Liver (tissue), 9 donors: ENCODE data around the gene ANP32D. TPM values are rescaled to one million over a fixed set of nuclear protein-coding genes. Genes with fewer than 3 reads are reported as not detected.
"Not testable (repeated sequence)": the region's sequence is repeated elsewhere in the genome, so short reads cannot be mapped to it uniquely, and the experiment has no call there.

Experiments used
- DNase-seq: peaks from one replicate; pipeline ENCODE4 v3.0.0-alpha.2; 2017; ENCODE audit warnings: low spot score
- H3K27ac ChIP-seq, 2 donors: one replicate each; pipeline ENCODE4 v1.7.0; 2013; ENCODE audit warnings: inconsistent platforms in 2 of 2, low read length in 2 of 2, control low read depth in 1 of 2, low read depth in 1 of 2, mild to moderate bottlenecking in 1 of 2
- H3K27me3 ChIP-seq, 4 donors: one replicate each; pipeline versions ENCODE4 v1.6.1 to v1.7.0; 2013; ENCODE audit warnings: low read length in 3 of 4, inconsistent platforms in 1 of 4, mild to moderate bottlenecking in 1 of 4, moderate library complexity in 1 of 4; ENCODE audit not compliant: control insufficient read depth in 4 of 4, insufficient read depth in 4 of 4
- H3K36me3 ChIP-seq, 4 donors: one replicate each; pipeline versions ENCODE4 v1.6.1 to v1.7.0; 2013; ENCODE audit warnings: low read length in 3 of 4, mild to moderate bottlenecking in 3 of 4, low read depth in 1 of 4, moderate library complexity in 1 of 4; ENCODE audit not compliant: control insufficient read depth in 4 of 4, insufficient read depth in 3 of 4
- H3K4me1 ChIP-seq, 4 donors: one replicate each; pipeline versions ENCODE4 v1.6.1 to v1.7.0; 2013; ENCODE audit warnings: low read length in 3 of 4, mild to moderate bottlenecking in 3 of 4, moderate library complexity in 1 of 4; ENCODE audit not compliant: control insufficient read depth in 4 of 4, insufficient read depth in 4 of 4
- H3K4me3 ChIP-seq, 3 donors: one replicate each; pipeline versions ENCODE4 v1.6.1 to v1.7.0; 2013; ENCODE audit warnings: low read length in 3 of 3, control low read depth in 1 of 3, low read depth in 1 of 3, mild to moderate bottlenecking in 1 of 3
- H3K9ac ChIP-seq, 2 donors: one replicate each; pipeline ENCODE4 v1.7.0; 2013; ENCODE audit warnings: low read length in 2 of 2, mild to moderate bottlenecking in 2 of 2, moderate library complexity in 2 of 2, control low read depth in 1 of 2, low read depth in 1 of 2
- H3K9me3 ChIP-seq, 4 donors: one replicate each; pipeline versions ENCODE4 v1.6.1 to v1.7.0; 2013; ENCODE audit warnings: low read length in 3 of 4; ENCODE audit not compliant: control insufficient read depth in 4 of 4
- EGR1 ChIP-seq, 2 donors: IDR thresholded peaks; 2 replicates each; pipeline ENCODE4 v1.6.1; 2016 to 2018; ENCODE audit warnings: antibody characterized with exemption in 2 of 2, low read depth in 2 of 2
- FOXA1 ChIP-seq: IDR thresholded peaks from 2 replicates; pipeline ENCODE4 v1.6.1; 2016; ENCODE audit warnings: antibody characterized with exemption
- FOXA2 ChIP-seq: IDR thresholded peaks from 2 replicates; pipeline ENCODE4 v1.6.1; 2016; ENCODE audit warnings: antibody characterized with exemption
- GABPA ChIP-seq, 2 donors: IDR thresholded peaks in 1 of 2; conservative IDR thresholded peaks in 1 of 2; 2 replicates each; pipeline ENCODE4 v1.6.1; 2016; ENCODE audit warnings: antibody characterized with exemption in 2 of 2, mild to moderate bottlenecking in 1 of 2, moderate library complexity in 1 of 2
- HNF4A ChIP-seq, 2 donors: conservative IDR thresholded peaks; 2 replicates each; pipeline ENCODE4 v1.6.1; 2016; ENCODE audit warnings: antibody characterized with exemption in 2 of 2, mild to moderate bottlenecking in 2 of 2
- HNF4G ChIP-seq: IDR thresholded peaks from 2 replicates; pipeline ENCODE4 v1.6.1; 2016; ENCODE audit warnings: antibody characterized with exemption
- JUND ChIP-seq, 2 donors: IDR thresholded peaks; 2 replicates each; pipeline ENCODE4 v1.6.1; 2016; ENCODE audit warnings: antibody characterized with exemption in 2 of 2
- NR2F2 ChIP-seq: IDR thresholded peaks from 2 replicates; pipeline ENCODE4 v1.6.1; 2016; ENCODE audit warnings: antibody characterized with exemption
- RAD21 ChIP-seq, 2 donors: IDR thresholded peaks; 2 replicates each; pipeline ENCODE4 v1.6.1; 2016; ENCODE audit warnings: antibody characterized with exemption in 2 of 2, mild to moderate bottlenecking in 2 of 2
- RXRA ChIP-seq, 2 donors: IDR thresholded peaks; 2 replicates each; pipeline ENCODE4 v1.6.1; 2017 to 2018; ENCODE audit warnings: antibody characterized with exemption in 2 of 2, mild to moderate bottlenecking in 1 of 2
- SP1 ChIP-seq: IDR thresholded peaks from 2 replicates; pipeline ENCODE4 v1.6.1; 2018; ENCODE audit warnings: antibody characterized with exemption, mild to moderate bottlenecking
- TAF1 ChIP-seq: conservative IDR thresholded peaks from 2 replicates; pipeline ENCODE4 v1.6.1; 2016; ENCODE audit warnings: antibody characterized with exemption, mild to moderate bottlenecking
- YY1 ChIP-seq: IDR thresholded peaks from 2 replicates; pipeline ENCODE4 v1.6.1; 2016; ENCODE audit warnings: antibody characterized with exemption, mild to moderate bottlenecking
- WGBS: extraction: QIAGEN DNeasy Blood & Tissue Kit; methylation state at CpG from one replicate; pipeline ENCODE4 v1.1.7; 2013; 5-methylcytosine and 5-hydroxymethylcytosine counted together
- polyA plus RNA-seq, 2 donors: library from polyadenylated mRNA; stranded (reverse) in 1 of 2; unstranded in 1 of 2; fragments of 200-250 nt in 1 of 2; fragments of >200 nt in 1 of 2; fragmentation: Nextera tagmentation in 1 of 2; extraction: Ambion mirVana in 1 of 2; gene quantifications; one replicate each; pipeline versions ENCODE4 v1.2.1 to v1.2.3, GENCODE V29; 2013 to 2015
- total RNA-seq, 2 donors: library from RNA; depleted of rRNA; stranded (reverse); fragments of >200 nt; gene quantifications; one replicate each; pipeline ENCODE4 v1.2.3, GENCODE V29; 2014
- TF ChIP-seq, protein P1 (sequence below): IDR thresholded peaks from 2 replicates; pipeline ENCODE4 v1.6.1; 2016; ENCODE audit warnings: antibody characterized with exemption, mild to moderate bottlenecking
- TF ChIP-seq, protein P2 (sequence below): IDR thresholded peaks from 2 replicates; pipeline ENCODE4 v1.6.1; 2016; ENCODE audit warnings: antibody characterized with exemption
- TF ChIP-seq, protein P3 (sequence below): IDR thresholded peaks from 2 replicates; pipeline ENCODE4 v1.6.1; 2016; ENCODE audit warnings: antibody characterized with exemption
- TF ChIP-seq, protein P4 (sequence below): IDR thresholded peaks from 2 replicates; pipeline ENCODE4 v1.6.1; 2016; ENCODE audit warnings: antibody characterized with exemption
- TF ChIP-seq, protein P5 (sequence below): fragments of 150-350 bp; IDR thresholded peaks from 2 replicates; pipeline ENCODE4 v1.5.1; 2017; ENCODE audit warnings: improper control_type of control experiment, low read depth, low read length; ENCODE audit not compliant: missing input control
- donor health status: healthy.
- donor health status: healthy.
- donor health status: healthy.
- donor health status: healthy.
- donor health status: healthy.

ANP32D gene
- total and polyA plus RNA-seq, 4 donors, result not detected

DNA sequence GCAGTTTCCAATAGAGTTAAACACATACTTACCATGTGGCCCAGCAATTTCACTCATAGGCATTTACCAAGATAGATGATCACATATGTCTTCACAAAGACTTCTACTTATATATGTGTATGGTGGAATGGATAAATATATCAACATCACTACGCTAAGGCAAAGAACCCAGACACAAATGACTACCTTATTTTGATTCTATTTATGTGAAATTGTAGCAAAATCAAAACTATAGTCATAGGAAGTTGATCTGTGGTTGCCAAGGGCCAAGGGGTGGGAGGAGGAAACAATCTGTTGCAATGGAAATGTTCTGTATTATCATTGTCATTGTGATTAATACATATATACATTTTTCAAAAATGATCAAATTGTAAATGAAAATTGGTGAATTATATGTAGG is 47.7 kb upstream of the ANP32D start:
- TF ChIP-seq HNF4G, result no peak
- no peak for TF ChIP-seq EGR1 (IDR thresholded peaks at IDR 0.05; ENCODE audit: low read depth in 2 of 2)
- TF ChIP-seq, protein P1, sequence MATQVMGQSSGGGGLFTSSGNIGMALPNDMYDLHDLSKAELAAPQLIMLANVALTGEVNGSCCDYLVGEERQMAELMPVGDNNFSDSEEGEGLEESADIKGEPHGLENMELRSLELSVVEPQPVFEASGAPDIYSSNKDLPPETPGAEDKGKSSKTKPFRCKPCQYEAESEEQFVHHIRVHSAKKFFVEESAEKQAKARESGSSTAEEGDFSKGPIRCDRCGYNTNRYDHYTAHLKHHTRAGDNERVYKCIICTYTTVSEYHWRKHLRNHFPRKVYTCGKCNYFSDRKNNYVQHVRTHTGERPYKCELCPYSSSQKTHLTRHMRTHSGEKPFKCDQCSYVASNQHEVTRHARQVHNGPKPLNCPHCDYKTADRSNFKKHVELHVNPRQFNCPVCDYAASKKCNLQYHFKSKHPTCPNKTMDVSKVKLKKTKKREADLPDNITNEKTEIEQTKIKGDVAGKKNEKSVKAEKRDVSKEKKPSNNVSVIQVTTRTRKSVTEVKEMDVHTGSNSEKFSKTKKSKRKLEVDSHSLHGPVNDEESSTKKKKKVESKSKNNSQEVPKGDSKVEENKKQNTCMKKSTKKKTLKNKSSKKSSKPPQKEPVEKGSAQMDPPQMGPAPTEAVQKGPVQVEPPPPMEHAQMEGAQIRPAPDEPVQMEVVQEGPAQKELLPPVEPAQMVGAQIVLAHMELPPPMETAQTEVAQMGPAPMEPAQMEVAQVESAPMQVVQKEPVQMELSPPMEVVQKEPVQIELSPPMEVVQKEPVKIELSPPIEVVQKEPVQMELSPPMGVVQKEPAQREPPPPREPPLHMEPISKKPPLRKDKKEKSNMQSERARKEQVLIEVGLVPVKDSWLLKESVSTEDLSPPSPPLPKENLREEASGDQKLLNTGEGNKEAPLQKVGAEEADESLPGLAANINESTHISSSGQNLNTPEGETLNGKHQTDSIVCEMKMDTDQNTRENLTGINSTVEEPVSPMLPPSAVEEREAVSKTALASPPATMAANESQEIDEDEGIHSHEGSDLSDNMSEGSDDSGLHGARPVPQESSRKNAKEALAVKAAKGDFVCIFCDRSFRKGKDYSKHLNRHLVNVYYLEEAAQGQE, result no peak
- TF ChIP-seq JUND (IDR thresholded peaks at IDR 0.05), result no peak
- TF ChIP-seq, protein P2, sequence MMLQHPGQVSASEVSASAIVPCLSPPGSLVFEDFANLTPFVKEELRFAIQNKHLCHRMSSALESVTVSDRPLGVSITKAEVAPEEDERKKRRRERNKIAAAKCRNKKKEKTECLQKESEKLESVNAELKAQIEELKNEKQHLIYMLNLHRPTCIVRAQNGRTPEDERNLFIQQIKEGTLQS, result no peak
- no peak for TF ChIP-seq TAF1
- no peak for TF ChIP-seq NR2F2
- TF ChIP-seq, protein P3, sequence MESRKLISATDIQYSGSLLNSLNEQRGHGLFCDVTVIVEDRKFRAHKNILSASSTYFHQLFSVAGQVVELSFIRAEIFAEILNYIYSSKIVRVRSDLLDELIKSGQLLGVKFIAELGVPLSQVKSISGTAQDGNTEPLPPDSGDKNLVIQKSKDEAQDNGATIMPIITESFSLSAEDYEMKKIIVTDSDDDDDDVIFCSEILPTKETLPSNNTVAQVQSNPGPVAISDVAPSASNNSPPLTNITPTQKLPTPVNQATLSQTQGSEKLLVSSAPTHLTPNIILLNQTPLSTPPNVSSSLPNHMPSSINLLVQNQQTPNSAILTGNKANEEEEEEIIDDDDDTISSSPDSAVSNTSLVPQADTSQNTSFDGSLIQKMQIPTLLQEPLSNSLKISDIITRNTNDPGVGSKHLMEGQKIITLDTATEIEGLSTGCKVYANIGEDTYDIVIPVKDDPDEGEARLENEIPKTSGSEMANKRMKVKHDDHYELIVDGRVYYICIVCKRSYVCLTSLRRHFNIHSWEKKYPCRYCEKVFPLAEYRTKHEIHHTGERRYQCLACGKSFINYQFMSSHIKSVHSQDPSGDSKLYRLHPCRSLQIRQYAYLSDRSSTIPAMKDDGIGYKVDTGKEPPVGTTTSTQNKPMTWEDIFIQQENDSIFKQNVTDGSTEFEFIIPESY, result no peak
- TF ChIP-seq, protein P4, sequence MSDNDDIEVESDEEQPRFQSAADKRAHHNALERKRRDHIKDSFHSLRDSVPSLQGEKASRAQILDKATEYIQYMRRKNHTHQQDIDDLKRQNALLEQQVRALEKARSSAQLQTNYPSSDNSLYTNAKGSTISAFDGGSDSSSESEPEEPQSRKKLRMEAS, result no peak
- TF ChIP-seq SP1, result no peak
- no peak for TF ChIP-seq GABPA (IDR thresholded peaks at IDR 0.05 in 1 of 2, conservative IDR thresholded peaks at IDR 0.05 in 1 of 2)
- TF ChIP-seq FOXA1, result no peak
- TF ChIP-seq, protein P5, sequence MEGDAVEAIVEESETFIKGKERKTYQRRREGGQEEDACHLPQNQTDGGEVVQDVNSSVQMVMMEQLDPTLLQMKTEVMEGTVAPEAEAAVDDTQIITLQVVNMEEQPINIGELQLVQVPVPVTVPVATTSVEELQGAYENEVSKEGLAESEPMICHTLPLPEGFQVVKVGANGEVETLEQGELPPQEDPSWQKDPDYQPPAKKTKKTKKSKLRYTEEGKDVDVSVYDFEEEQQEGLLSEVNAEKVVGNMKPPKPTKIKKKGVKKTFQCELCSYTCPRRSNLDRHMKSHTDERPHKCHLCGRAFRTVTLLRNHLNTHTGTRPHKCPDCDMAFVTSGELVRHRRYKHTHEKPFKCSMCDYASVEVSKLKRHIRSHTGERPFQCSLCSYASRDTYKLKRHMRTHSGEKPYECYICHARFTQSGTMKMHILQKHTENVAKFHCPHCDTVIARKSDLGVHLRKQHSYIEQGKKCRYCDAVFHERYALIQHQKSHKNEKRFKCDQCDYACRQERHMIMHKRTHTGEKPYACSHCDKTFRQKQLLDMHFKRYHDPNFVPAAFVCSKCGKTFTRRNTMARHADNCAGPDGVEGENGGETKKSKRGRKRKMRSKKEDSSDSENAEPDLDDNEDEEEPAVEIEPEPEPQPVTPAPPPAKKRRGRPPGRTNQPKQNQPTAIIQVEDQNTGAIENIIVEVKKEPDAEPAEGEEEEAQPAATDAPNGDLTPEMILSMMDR, result no peak
- no peak for TF ChIP-seq RAD21 (IDR thresholded peaks at IDR 0.05)
- no peak for TF ChIP-seq YY1
- no peak for TF ChIP-seq FOXA2
- TF ChIP-seq HNF4A (conservative IDR thresholded peaks at IDR 0.05), result no peak
- TF ChIP-seq RXRA (IDR thresholded peaks at IDR 0.05), result no peak
- Histone ChIP-seq H3K27me3 (no peaks in the 10 kb centered on the region), H3K9ac (no peak overlapping the region), H3K9me3 (peaks cover 0 to under 1% (median 0%) of the 10 kb centered on the region in 4 donors), H3K4me1 (no peaks in the 10 kb centered on the region), H3K4me3 (no peak overlapping the region), H3K36me3 (no peaks in the 10 kb centered on the region), H3K27ac (no peak overlapping the region)
- no peak for DNase-seq
- WGBS, result 78% methylated on average over 1 of the region's 1 CpG

DNA sequence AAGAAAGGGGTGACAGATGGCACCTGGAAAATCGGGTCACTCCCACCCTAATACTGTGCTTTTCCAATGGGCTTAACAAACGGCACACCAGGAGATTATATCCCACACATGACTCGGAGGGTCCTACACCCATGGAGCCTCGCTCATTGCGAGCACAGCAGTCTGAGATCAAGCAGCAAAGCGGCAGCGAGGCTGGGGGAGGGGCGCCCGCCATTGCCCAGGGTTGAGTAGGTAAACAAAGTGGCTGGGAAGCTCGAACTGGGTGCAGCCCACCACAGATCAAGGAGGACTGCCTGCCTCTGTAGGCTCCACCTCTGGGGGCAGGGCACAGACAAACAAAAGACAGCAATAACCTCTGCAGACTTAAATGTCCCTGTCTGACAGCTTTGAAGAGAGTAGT is 38.3 kb upstream of the ANP32D start:
- not testable (repeated sequence) for DNase-seq

More for the DNA sequence above, 38.3 kb upstream of the ANP32D start:
- H3K4me1 ChIP-seq, H3K36me3 ChIP-seq, H3K27ac ChIP-seq, H3K9ac ChIP-seq, H3K9me3 ChIP-seq, H3K27me3 ChIP-seq, H3K4me3 ChIP-seq: not testable (repeated sequence)
- WGBS, result 83% methylated on average over 10 of the region's 10 CpGs
